Stimulated activated CD4-positive, alpha-beta T cell treated with anti-CD3 and anti-CD28 coated beads, Interleukin-4, amount 100 ng/mL, for 48 hours (primary cell): ENCODE data around the gene S1PR5.

Experiments used
- DNase-seq, 2 donors: peaks; one replicate each; pipeline ENCODE4 v3.0.0-alpha.2; 2020; ENCODE audit warnings: low read depth in 2 of 2

The S1PR5 gene

GRCh38 chr19:10516671-10517286 lies 468 bp downstream of the S1PR5 start:
- DNase-seq: no peak

- DNase-seq: no peak
These were observed 1.2 kb downstream of the S1PR5 start for GRCh38 chr19:10516064-10516385.

GRCh38 chr19:10514211-10515145 lies 2.8 kb downstream of the S1PR5 start:
- peak in 1 of 2 donors; percentile 26 for DNase-seq

GRCh38 chr19:10513223-10513622 lies 4.0 kb downstream of the S1PR5 start:
- no peak for DNase-seq

- peak; percentile 19 to 60 for DNase-seq
These were observed 6.9 kb downstream of the S1PR5 start for GRCh38 chr19:10510301-10510802.

- peak in 1 of 2 donors; percentile 34 for DNase-seq
These were observed 8.5 kb downstream of the S1PR5 start for GRCh38 chr19:10508707-10509106.

- DNase-seq: no peak
These were observed 9.2 kb downstream of the S1PR5 start for GRCh38 chr19:10508036-10508435.

- DNase-seq: peak; percentile 77 to 87
These were observed 11.5 kb downstream of the S1PR5 start for GRCh38 chr19:10505583-10506229.

GRCh38 chr19:10503002-10503789 lies 14.1 kb downstream of the S1PR5 start, which contains the start of gene KEAP1:
Gene KEAP1, minus strand, starts transcription at chr19:10503356. Its CDS starts 3,323 bp downstream, at chr19:10500033.
- peak; percentile 26 to 34 for DNase-seq

GRCh38 chr19:10502524-10503001 lies 14.7 kb downstream of the S1PR5 start:
- peak; percentile 84 to 88 for DNase-seq

GRCh38 chr19:10501971-10502523 lies 15.2 kb downstream of the S1PR5 start:
- DNase-seq: peak; percentile 29 to 38

- DNase-seq: no peak
These were observed 17.0 kb downstream of the S1PR5 start for GRCh38 chr19:10500247-10500592.

- DNase-seq: no peak
These were observed 17.5 kb downstream of the S1PR5 start for GRCh38 chr19:10499550-10500246.

GRCh38 chr19:10497371-10497770 lies 19.9 kb downstream of the S1PR5 start:
- DNase-seq: no peak

GRCh38 chr19:10491472-10492047 lies 25.7 kb downstream of the S1PR5 start:
- no peak for DNase-seq

- no peak for DNase-seq
These were observed 30.7 kb downstream of the S1PR5 start for GRCh38 chr19:10486551-10486950.

- peak; percentile 76 to 83 for DNase-seq
These were observed 38.3 kb downstream of the S1PR5 start for GRCh38 chr19:10478903-10479384.

GRCh38 chr19:10478476-10478875 lies 38.8 kb downstream of the S1PR5 start:
- DNase-seq: no peak

GRCh38 chr19:10474962-10475451 lies 42.2 kb downstream of the S1PR5 start:
- DNase-seq: no peak

- DNase-seq: no peak
These were observed 44.1 kb downstream of the S1PR5 start for GRCh38 chr19:10473192-10473591.
